CD14-positive monocyte (primary cell): ENCODE results near the gene XYLT1. TPM values are rescaled to one million over a fixed set of nuclear protein-coding genes. Genes with fewer than 3 reads are reported as not detected.

Source experiments
- DNase-seq, 3 donors: peaks; one replicate each; pipeline ENCODE4 v3.0.0-alpha.2; 2011 to 2022
- H2AFZ ChIP-seq: 2 replicates; pipeline ENCODE4 v1.6.0; 2012; ENCODE audit warnings: mild to moderate bottlenecking, low read depth, low read length, inconsistent platforms; ENCODE audit not compliant: insufficient read depth, poor library complexity, severe bottlenecking
- H3K27ac ChIP-seq, 2 donors: 1 replicate in 1 of 2; 2 replicates in 1 of 2; pipeline ENCODE4 v1.5.1; 2012 to 2013; ENCODE audit warnings: low read length in 2 of 2, control low read depth in 1 of 2, inconsistent platforms in 1 of 2, low read depth in 1 of 2, mild to moderate bottlenecking in 1 of 2
- H3K27me3 ChIP-seq, 2 donors: one replicate each; pipeline versions ENCODE4 v1.6.0 to v1.6.1; 2011 to 2013; ENCODE audit warnings: low read length in 2 of 2; ENCODE audit not compliant: control insufficient read depth in 2 of 2, insufficient read depth in 2 of 2
- H3K36me3 ChIP-seq, 2 donors: replicated peaks in 1 of 2; 1 replicate in 1 of 2; 2 replicates in 1 of 2; pipeline versions ENCODE4 v1.5.1 to v1.6.1; 2012 to 2013; ENCODE audit warnings: low read length in 2 of 2, control low read depth in 1 of 2, inconsistent platforms in 1 of 2, mild to moderate bottlenecking in 1 of 2; ENCODE audit not compliant: insufficient read depth in 2 of 2, control insufficient read depth in 1 of 2
- H3K4me1 ChIP-seq, 2 donors: 1 replicate in 1 of 2; 2 replicates in 1 of 2; pipeline versions ENCODE4 v1.5.1 to v1.6.1; 2012 to 2013; ENCODE audit warnings: low read length in 2 of 2, control low read depth in 1 of 2, inconsistent platforms in 1 of 2, mild to moderate bottlenecking in 1 of 2, moderate library complexity in 1 of 2; ENCODE audit not compliant: insufficient read depth in 2 of 2, control insufficient read depth in 1 of 2
- H3K4me2 ChIP-seq: replicated peaks from 2 replicates; pipeline ENCODE3; 2012; ENCODE audit warnings: low read length, moderate library complexity, mild to moderate bottlenecking; ENCODE audit not compliant: poor library complexity, severe bottlenecking; ENCODE audit errors: extremely low read depth
- H3K4me3 ChIP-seq, 3 experiments: fragments of 200-600 bp in 1 of 3; sonication (generic) in 1 of 3; replicated peaks in 1 of 3; 1 replicate in 2 of 3; 2 replicates in 1 of 3; pipeline ENCODE4 v1.5.1; 2011 to 2013; ENCODE audit warnings: low read length in 3 of 3, mild to moderate bottlenecking in 3 of 3, control low read depth in 2 of 3, low read depth in 2 of 3, inconsistent platforms in 1 of 3, moderate library complexity in 1 of 3
- H3K79me2 ChIP-seq: 2 replicates; pipeline ENCODE4 v1.6.0; 2012; ENCODE audit warnings: mild to moderate bottlenecking, control low read depth, inconsistent platforms, low read length, moderate library complexity; ENCODE audit not compliant: insufficient read depth
- H3K9ac ChIP-seq: 2 replicates; pipeline ENCODE4 v1.6.0; 2017; ENCODE audit warnings: low read length, mild to moderate bottlenecking; ENCODE audit not compliant: insufficient read depth, poor library complexity, severe bottlenecking
- H3K9me3 ChIP-seq, 2 donors: replicated peaks in 1 of 2; 1 replicate in 1 of 2; 2 replicates in 1 of 2; pipeline versions ENCODE4 v1.5.1 to v1.6.1; 2012 to 2013; ENCODE audit warnings: low read length in 2 of 2, control low read depth in 1 of 2; ENCODE audit not compliant: control insufficient read depth in 1 of 2, insufficient read depth in 1 of 2
- H4K20me1 ChIP-seq: 2 replicates; pipeline ENCODE4 v1.6.0; 2012; ENCODE audit warnings: mild to moderate bottlenecking, low read length, control low read depth, moderate library complexity; ENCODE audit not compliant: insufficient read depth
- H3K27ac Mint-ChIP-seq, 7 donors: one replicate each; pipeline ENCODE4 v1.8.0; 2020; ENCODE audit warnings: mild to moderate bottlenecking in 7 of 7, mixed read lengths in 7 of 7, moderate library complexity in 6 of 7, inconsistent platforms in 2 of 7
- H3K27me3 Mint-ChIP-seq, 3 donors: one replicate each; pipeline ENCODE4 v1.8.0; 2021 to 2022; ENCODE audit warnings: low read depth in 3 of 3, mild to moderate bottlenecking in 3 of 3, mixed read lengths in 3 of 3, moderate library complexity in 3 of 3, inconsistent platforms in 1 of 3
- H3K36me3 Mint-ChIP-seq, 2 donors: one replicate each; pipeline ENCODE4 v1.8.0; 2020; ENCODE audit warnings: mixed read lengths in 2 of 2, inconsistent platforms in 1 of 2, mild to moderate bottlenecking in 1 of 2
- H3K4me1 Mint-ChIP-seq: one replicate; pipeline ENCODE4 v1.8.0; 2020; ENCODE audit warnings: mild to moderate bottlenecking, mixed read lengths
- H3K4me3 Mint-ChIP-seq, 2 donors: one replicate each; pipeline ENCODE4 v1.8.0; 2020; ENCODE audit warnings: mild to moderate bottlenecking in 2 of 2, mixed read lengths in 2 of 2, moderate library complexity in 1 of 2
- H3K9me3 Mint-ChIP-seq, 7 donors: one replicate each; pipeline ENCODE4 v1.8.0; 2020 to 2022; ENCODE audit warnings: mixed read lengths in 7 of 7, mild to moderate bottlenecking in 6 of 7, moderate library complexity in 6 of 7, inconsistent platforms in 2 of 7
- CTCF ChIP-seq: fragments of 200-600 bp; IDR thresholded peaks from one replicate; pipeline ENCODE4 v1.8.0; 2022; ENCODE audit warnings: antibody characterized with exemption, mild to moderate bottlenecking
- WGBS: methylation state at CpG from one replicate; pipeline ENCODE4 v1.1.5; 2013; ENCODE audit warnings: missing lambda C conversion rate; ENCODE audit not compliant: insufficient coverage; 5-methylcytosine and 5-hydroxymethylcytosine counted together
- intact Hi-C, 2 donors: fragments of 100-400 bp; cut with micrococcal nuclease; formaldehyde crosslinking; loops; one replicate each; pipeline versions ENCODE4 v1.15.0 to v1.15.1; 2023
- polyA plus RNA-seq, 3 donors: library from polyadenylated mRNA; depleted of rRNA in 1 of 3; unstranded in 2 of 3; stranded (reverse) in 1 of 3; fragments of 300-500 nt in 2 of 3; fragments of >200 nt in 1 of 3; fragmentation: Illumina TruSeq in 2 of 3; gene quantifications; 1 replicate in 2 of 3; 2 replicates in 1 of 3; pipeline ENCODE4 v1.2.3, GENCODE V29; 2012 to 2021

XYLT1 gene
- polyA plus RNA-seq, 3 donors, result 0.51 to 9.4 (median 1.6) TPM

- H3K79me2 ChIP-seq, result peaks cover 10% of the 10 kb centered on the region
- no peak overlapping the region for H3K9ac ChIP-seq
- H3K4me2 ChIP-seq, result no peak overlapping the region
- H3K27ac Mint-ChIP-seq, result no peak overlapping the region
- no peaks in the 10 kb centered on the region for H3K27me3 Mint-ChIP-seq
- H3K36me3 Mint-ChIP-seq, result peaks cover 17 to 26% of the 10 kb centered on the region in 2 donors
- 92% methylated on average over 2 of the region's 7 CpGs for WGBS
- TF ChIP-seq CTCF, result no peak
- H3K36me3 ChIP-seq, result no peaks in the 10 kb centered on the region
- DNase-seq, result no peak
- H3K4me3 Mint-ChIP-seq, result no peak overlapping the region
- no peaks in the 10 kb centered on the region for H3K9me3 Mint-ChIP-seq
- no peak overlapping the region for H3K4me3 ChIP-seq
- H3K27ac ChIP-seq, result no peak overlapping the region
- no peak overlapping the region for H2AFZ ChIP-seq
- peaks cover 33% of the 10 kb centered on the region for H4K20me1 ChIP-seq
- H3K4me1 ChIP-seq, result peaks cover 14 to 16% of the 10 kb centered on the region in 2 donors
- H3K4me1 Mint-ChIP-seq, result peaks cover 15% of the 10 kb centered on the region
- H3K9me3 ChIP-seq, result no peaks in the 10 kb centered on the region
- intact Hi-C loops, result no loop called here
- H3K27me3 ChIP-seq, result no peaks in the 10 kb centered on the region
These were observed 320.8 kb downstream of the XYLT1 start for GRCh38 chr16:17149904-17150483.

- peaks cover 18 to 26% of the 10 kb centered on the region in 2 donors for H3K36me3 Mint-ChIP-seq
- no peak overlapping the region for H3K4me3 ChIP-seq
- H3K27ac ChIP-seq, result no peak overlapping the region
- no peaks in the 10 kb centered on the region for H3K27me3 Mint-ChIP-seq
- WGBS, result no CpG with 5 or more reads among the region's 3 CpGs
- no peak overlapping the region for H3K4me2 ChIP-seq
- no peaks in the 10 kb centered on the region for H3K36me3 ChIP-seq
- no peak for TF ChIP-seq CTCF
- no peaks in the 10 kb centered on the region for H3K27me3 ChIP-seq
- H3K27ac Mint-ChIP-seq, result no peak overlapping the region
- H3K9ac ChIP-seq, result no peak overlapping the region
- no peaks in the 10 kb centered on the region for H3K9me3 ChIP-seq
- intact Hi-C loops, result no loop called here
- H3K79me2 ChIP-seq, result peaks cover under 1% of the 10 kb centered on the region
- no peak overlapping the region for H2AFZ ChIP-seq
- no peak for DNase-seq
- H3K4me1 Mint-ChIP-seq, result no peaks in the 10 kb centered on the region
- no peak overlapping the region for H3K4me3 Mint-ChIP-seq
- no peaks in the 10 kb centered on the region for H3K4me1 ChIP-seq
- no peaks in the 10 kb centered on the region for H3K9me3 Mint-ChIP-seq
- H4K20me1 ChIP-seq, result peaks cover 40% of the 10 kb centered on the region
These were observed 322.8 kb downstream of the XYLT1 start for GRCh38 chr16:17147942-17148341.
